Bronchial epithelial cell (primary cell): ENCODE data around the gene PKM. TPM values are rescaled to one million over a fixed set of nuclear protein-coding genes. Genes with fewer than 3 reads are reported as not detected.

Experiments
- DNase-seq: peaks from one replicate; pipeline ENCODE4 v3.0.0-alpha.2; 2010; ENCODE audit warnings: low read depth
- FAIRE-seq: peaks from 2 replicates; lab custom pipeline; 2011; peaks lifted over from hg19 to GRCh38; lab: Jason Lieb, UNC
- H3K27me3 ChIP-seq: 2 replicates; pipeline ENCODE4 v1.5.1; 2011; ENCODE audit warnings: low read length; ENCODE audit not compliant: control insufficient read depth, insufficient read depth
- H3K36me3 ChIP-seq: 2 replicates; pipeline ENCODE4 v1.5.1; 2011; ENCODE audit warnings: low read length; ENCODE audit not compliant: control insufficient read depth, insufficient read depth
- H3K4me3 ChIP-seq: 2 replicates; pipeline ENCODE4 v1.5.1; 2011; ENCODE audit warnings: mild to moderate bottlenecking, low read depth, low read length, control low read depth
- CTCF ChIP-seq: IDR thresholded peaks from 2 replicates; pipeline ENCODE4 v1.5.1; 2011; ENCODE audit warnings: mild to moderate bottlenecking, moderate library complexity, low read length, control low read depth, inconsistent platforms; ENCODE audit not compliant: insufficient read depth, severe bottlenecking
- total RNA-seq: library from RNA; depleted of rRNA; stranded (reverse); fragments of >200 nt; gene quantifications from 2 replicates; pipeline ENCODE4 v1.2.1, GENCODE V29; 2014

The PKM gene
- total RNA-seq, 1 donor from 2014 or later, result 1,045 TPM

DNA sequence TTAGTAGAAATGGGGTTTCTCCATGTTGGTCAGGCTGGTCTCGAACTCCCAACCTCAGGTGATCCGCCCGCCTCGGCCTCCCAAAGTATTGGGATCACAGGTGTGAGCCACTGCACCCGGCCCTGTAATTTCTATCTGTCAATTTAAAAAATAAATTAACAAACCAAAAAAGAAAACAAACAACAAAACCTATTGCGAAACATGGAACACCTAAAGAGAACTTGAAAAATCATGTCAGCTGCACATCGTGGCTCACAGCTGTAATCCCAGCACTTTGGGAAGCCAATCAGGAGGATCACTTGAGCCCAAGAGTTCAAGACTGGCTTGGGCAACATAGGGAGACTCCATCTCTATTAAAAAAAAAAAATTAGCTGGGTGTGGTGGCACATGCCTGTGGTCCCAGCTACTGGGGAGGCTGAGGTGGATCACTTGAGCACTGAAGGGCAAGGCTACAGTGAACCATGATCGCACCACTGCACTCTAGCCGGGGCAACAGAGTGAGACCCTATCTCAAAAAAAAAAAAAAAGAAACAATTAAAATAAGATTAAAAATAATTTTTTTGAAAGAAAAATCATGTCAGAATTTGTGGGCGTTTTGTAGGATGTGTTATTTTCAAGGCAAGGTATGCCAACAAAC, 21.8 kb upstream of the PKM start:
- TF ChIP-seq CTCF, result no peak
- Histone ChIP-seq H3K27me3 (no peaks in the 10 kb centered on the region), H3K36me3 (peaks cover 26% of the 10 kb centered on the region), H3K4me3 (no peak overlapping the region)
- DNase-seq (no peak), FAIRE-seq (no peak)

- H3K4me3 ChIP-seq, result no peak overlapping the region
- DNase-seq (no peak), FAIRE-seq (no peak)
- no peak for TF ChIP-seq CTCF
- H3K27me3 ChIP-seq, result no peaks in the 10 kb centered on the region
- H3K36me3 ChIP-seq, result peaks cover 20% of the 10 kb centered on the region
Measured at GRCh38 chr15:72249142-72249810, 18.3 kb upstream of the PKM start.

DNA sequence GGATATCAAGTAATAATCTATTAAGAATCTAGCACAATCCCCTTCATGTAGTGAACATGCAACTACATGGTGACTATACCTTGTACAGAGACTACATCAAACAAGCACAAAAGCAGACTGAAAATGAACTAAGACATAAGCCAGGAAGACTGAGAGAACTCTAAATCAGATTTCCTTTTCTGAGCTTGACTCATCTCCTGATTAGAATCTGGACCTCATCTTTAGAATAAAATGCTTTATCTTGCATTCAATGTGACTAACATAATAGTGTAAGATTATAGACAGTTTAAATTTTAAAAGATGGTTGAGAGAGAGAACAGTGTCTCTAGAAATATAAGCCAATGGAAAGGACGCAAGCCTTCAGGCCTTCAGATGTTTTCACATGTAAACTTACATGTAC, 17.5 kb upstream of the PKM start:
- peaks cover 19% of the 10 kb centered on the region for H3K36me3 ChIP-seq
- no peak overlapping the region for H3K4me3 ChIP-seq
- TF ChIP-seq CTCF, result no peak
- DNase-seq, result no peak
- FAIRE-seq, result no peak
- H3K27me3 ChIP-seq, result no peaks in the 10 kb centered on the region

- TF ChIP-seq CTCF, result no peak
- Histone ChIP-seq H3K27me3 (no peaks in the 10 kb centered on the region), H3K36me3 (peaks cover 10% of the 10 kb centered on the region), H3K4me3 (no peak overlapping the region)
- DNase-seq (no peak), FAIRE-seq (no peak)
Measured at GRCh38 chr15:72242775-72243370, 11.9 kb upstream of the PKM start.

GRCh38 chr15:72239652-72240051, 8.7 kb upstream of the PKM start:
- DNase-seq, result no peak
- FAIRE-seq, result no peak
- H3K27me3 ChIP-seq, result no peaks in the 10 kb centered on the region
- peaks cover 10% of the 10 kb centered on the region for H3K36me3 ChIP-seq
- TF ChIP-seq CTCF, result no peak
- H3K4me3 ChIP-seq, result no peak overlapping the region
